Hepatic stellate cell (primary cell): ENCODE measurements around the gene HIGD1B.

ENCODE experiments used
- DNase-seq: peaks from one replicate; pipeline ENCODE4 v3.0.0; 2011; ENCODE audit warnings: low spot score

HIGD1B gene

GRCh38 chr17:44878627-44879221 is 31.0 kb downstream of the HIGD1B start:
- peak; percentile 43 for DNase-seq

- DNase-seq: no peak
These were observed 31.7 kb downstream of the HIGD1B start for GRCh38 chr17:44879376-44879775.

GRCh38 chr17:44880062-44880461 is 32.4 kb downstream of the HIGD1B start:
- DNase-seq: no peak

DNA sequence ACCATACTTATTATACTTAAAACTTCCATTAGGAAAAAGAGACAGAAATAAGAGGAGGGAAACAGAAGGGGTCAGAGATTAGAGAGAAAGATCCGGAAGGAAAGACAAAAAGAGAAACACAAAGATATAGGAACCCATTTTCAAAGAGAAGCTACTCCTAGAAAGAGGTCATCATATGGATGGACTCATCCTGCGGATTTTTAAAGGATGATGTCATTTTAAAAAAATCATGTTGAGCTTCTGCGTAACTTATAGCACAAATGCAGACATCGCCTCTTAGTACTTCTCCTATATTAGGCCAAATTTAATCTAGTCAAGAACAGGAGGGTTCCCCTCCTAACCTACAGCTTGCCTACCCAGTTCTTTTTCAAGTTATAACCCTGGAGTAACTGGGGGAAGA is 33.5 kb downstream of the HIGD1B start:
- DNase-seq: no peak

DNA sequence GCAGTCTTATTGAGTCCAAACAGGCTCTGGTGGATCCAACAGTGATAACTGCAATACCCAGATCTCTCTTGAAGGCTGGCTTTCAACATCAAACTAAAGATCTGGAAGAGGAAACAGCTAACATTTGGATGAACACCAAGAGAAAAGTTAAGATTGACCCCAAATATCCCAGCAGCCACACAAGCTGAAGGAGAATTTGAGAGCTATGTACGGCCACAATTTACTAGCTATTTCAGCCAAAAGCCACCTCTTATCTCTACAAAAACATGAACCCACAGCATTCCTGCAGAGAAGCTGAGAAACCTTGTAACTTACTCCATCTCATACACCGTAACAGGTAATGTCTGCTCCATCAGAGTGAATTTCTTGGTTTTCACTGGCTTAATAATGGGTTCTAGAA is 37.3 kb downstream of the HIGD1B start:
- no peak for DNase-seq

DNA sequence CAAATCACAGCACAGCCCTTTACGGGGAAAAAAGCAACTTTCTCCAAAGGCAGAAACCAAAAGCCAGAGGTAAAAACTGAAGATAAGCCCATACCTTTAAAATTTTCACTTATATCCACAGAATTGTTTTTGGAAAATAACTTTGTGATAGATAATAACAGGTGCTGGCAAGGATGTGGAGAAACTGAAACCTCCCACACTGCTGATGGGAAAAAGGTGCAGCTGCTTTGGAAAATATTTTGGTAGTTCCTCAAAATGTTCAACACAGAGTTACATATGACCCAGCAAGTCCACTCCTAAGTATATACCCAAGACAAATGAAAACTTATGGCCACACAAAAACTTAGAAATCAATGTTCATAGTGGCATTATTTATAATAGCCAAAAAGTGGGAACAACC is 39.3 kb downstream of the HIGD1B start:
- DNase-seq: no peak

GRCh38 chr17:44887971-44888954 is 40.6 kb downstream of the HIGD1B start:
- no peak for DNase-seq

GRCh38 chr17:44889003-44889402 is 41.3 kb downstream of the HIGD1B start:
- DNase-seq: no peak

DNA sequence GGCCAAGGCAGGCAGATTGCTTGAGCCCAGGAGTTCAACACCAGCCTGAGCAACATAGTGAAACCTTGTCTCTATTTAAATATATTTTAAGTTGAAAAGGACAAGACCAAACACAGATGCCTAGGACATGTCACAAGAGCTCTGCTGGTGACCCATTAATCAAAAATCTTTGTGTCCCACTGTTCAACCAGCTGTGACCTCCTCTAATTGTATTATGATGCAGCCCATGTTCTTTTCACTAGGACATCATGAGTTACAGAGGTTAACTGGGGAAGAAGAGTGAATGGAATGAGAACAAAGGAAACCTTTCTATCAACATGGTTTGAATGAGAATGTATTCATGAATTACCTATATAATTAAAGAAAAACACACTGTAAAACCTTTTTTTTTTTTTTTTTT is 44.6 kb downstream of the HIGD1B start:
- DNase-seq: no peak

GRCh38 chr17:44894642-44895041 is 47.0 kb downstream of the HIGD1B start:
- no peak for DNase-seq

DNA sequence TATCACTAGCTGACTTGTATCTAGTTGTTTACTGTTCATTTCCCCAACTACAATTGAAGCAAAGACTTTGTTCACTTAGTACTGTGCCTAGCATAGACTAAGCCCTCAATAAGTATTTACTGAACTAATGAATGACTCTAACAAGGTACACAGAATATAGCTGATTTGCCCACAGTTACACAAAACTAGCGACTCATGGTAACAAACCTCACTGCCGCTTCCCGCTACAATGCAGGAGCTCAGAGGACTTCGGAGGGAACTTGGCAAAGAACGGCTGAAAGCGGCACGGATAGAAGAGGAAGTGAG is 51.0 kb downstream of the HIGD1B start:
- DNase-seq: no peak

DNA sequence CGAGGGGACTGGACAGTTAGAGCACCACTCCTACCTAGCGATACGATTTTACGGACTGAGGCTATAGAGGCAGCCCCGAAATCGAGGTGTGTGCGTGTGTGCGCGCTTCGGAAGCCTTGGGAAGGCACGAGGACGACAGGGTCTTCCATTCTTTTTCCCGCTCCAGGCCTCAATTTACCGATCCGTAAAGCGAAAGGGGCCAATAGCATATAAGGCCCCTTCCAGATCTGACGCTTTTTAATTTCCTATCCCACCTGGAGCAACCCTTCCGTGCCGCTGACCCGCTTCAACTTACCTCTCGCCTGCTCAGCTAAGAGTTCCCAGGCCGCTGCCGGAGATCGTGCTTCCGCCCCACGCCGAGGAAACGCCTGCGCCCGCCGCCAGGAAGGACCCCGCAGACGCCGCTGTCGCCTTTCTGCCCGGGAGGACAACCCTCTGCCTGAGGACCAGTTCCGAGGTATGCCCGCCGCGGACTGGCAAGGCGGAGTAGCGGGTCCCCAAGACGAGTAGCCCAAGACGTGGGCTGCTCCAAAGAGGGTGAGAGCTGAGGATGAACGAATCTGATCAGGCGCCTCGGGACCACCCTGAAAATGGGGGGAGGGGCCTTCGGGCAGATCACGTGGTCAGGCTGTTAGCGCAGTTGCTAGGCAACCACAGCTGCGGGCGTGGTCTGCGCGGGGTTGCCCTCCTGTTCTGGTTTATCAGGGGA is 51.5 kb downstream of the HIGD1B start, which contains the start of gene EFTUD2:
Gene EFTUD2 (minus strand): TSS at position 372 of the 709 bp plus-strand sequence. CDS start 4,924 bp downstream, outside the sequence.
- peak; percentile 92 for DNase-seq
